T-helper 22 cell (primary cell): Measurements from ENCODE around the gene ATN1.
A peak's percentile ranks its signal among the peaks of the same experiment; 100 is the strongest.
"Not testable (repeated sequence)": the region's sequence is repeated elsewhere in the genome, so short reads cannot be mapped to it uniquely, and the experiment has no call there.

ENCODE experiments used
- DNase-seq: peaks from one replicate; pipeline ENCODE4 v3.0.0-alpha.2; 2020; ENCODE audit warnings: low read depth

ATN1 gene

GRCh38 chr12:6927379-6928021, at the start of gene ATN1:
Gene ATN1, plus strand, starts transcription at chr12:6927959. Its CDS starts 6,043 bp downstream, at chr12:6934002.
- DNase-seq = no peak

GRCh38 chr12:6879824-6880223, 47.9 kb upstream of the ATN1 start:
- not testable (repeated sequence) for DNase-seq

GRCh38 chr12:6883252-6883651, 44.5 kb upstream of the ATN1 start:
- no peak for DNase-seq

- no peak for DNase-seq
These were observed 44.1 kb upstream of the ATN1 start for GRCh38 chr12:6883683-6884082.

GRCh38 chr12:6884539-6884938, 43.2 kb upstream of the ATN1 start:
- DNase-seq = no peak

- not testable (repeated sequence) for DNase-seq
These were observed 41.4 kb upstream of the ATN1 start for GRCh38 chr12:6886206-6886999.

- DNase-seq = no peak
These were observed 40.3 kb upstream of the ATN1 start for GRCh38 chr12:6887460-6887859.

GRCh38 chr12:6888360-6888759, 39.4 kb upstream of the ATN1 start:
- DNase-seq = no peak

GRCh38 chr12:6888794-6889193, 39.0 kb upstream of the ATN1 start:
- not testable (repeated sequence) for DNase-seq

- not testable (repeated sequence) for DNase-seq
These were observed 37.8 kb upstream of the ATN1 start for GRCh38 chr12:6889775-6890573.

- DNase-seq = peak; percentile 97
These were observed 36.7 kb upstream of the ATN1 start for GRCh38 chr12:6890789-6891645.

- DNase-seq = no peak
These were observed 36.1 kb upstream of the ATN1 start for GRCh38 chr12:6891646-6892001.

GRCh38 chr12:6892683-6893082, 35.1 kb upstream of the ATN1 start:
- not testable (repeated sequence) for DNase-seq

GRCh38 chr12:6894321-6894720, 33.4 kb upstream of the ATN1 start:
- DNase-seq = no peak

- no peak for DNase-seq
These were observed 30.8 kb upstream of the ATN1 start for GRCh38 chr12:6896846-6897435.

- DNase-seq = no peak
These were observed 28.3 kb upstream of the ATN1 start for GRCh38 chr12:6899427-6899826.

- DNase-seq = no peak
These were observed 27.8 kb upstream of the ATN1 start for GRCh38 chr12:6899837-6900519.

GRCh38 chr12:6902448-6902847, 25.3 kb upstream of the ATN1 start:
- DNase-seq = no peak

GRCh38 chr12:6903722-6904121, 24.0 kb upstream of the ATN1 start:
- no peak for DNase-seq
